Measurements from ENCODE around the gene DGKB. TPM values are rescaled to one million over a fixed set of nuclear protein-coding genes. Genes with fewer than 3 reads are reported as not detected.

Gene DGKB
- total RNA-seq, 1 donor from 2014 or later = 2.9 TPM

DNA sequence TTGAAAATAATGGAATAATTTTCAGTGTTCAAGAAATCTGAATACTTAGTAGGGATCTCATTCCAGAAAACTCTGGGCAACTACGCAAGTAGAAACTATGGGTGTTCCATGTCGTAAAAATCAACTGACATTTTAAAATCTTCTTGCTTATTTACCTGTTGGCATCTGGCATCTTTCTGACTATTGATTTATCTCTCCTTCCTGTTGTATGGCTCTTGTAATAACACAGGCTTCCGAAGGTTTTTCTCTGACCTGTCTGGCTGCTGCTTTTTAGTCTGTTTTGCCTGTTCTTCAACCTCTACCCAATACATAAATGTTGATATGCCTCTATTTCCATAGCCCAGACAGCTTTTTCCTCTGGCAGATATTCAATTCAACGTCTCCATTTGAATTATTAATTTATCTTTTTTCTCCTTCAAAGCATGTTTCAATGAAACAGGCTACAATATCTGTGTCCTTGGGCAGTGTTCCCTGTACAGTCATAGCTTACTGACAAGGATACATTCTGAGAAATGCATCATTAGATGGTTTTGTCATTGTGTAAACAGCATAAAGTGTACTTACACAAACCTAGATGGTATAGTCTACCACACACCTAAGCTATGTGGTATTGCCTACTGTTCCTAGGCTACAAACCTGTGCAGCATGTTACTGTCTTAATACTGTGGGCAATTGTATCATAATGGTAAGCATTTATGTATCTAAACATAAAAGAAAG lies 807.2 kb downstream of the DGKB start:
- DNase-seq = no peak

All from skin of body (tissue), 2 donors.